Muscle of leg (tissue), 11 donors: Measurements from ENCODE around the gene SPTLC2. TPM values are rescaled to one million over a fixed set of nuclear protein-coding genes. Genes with fewer than 3 reads are reported as not detected.

ENCODE experiments used
- DNase-seq: peaks from one replicate; pipeline ENCODE4 v3.0.0; 2013
- H3K27ac ChIP-seq: one replicate; pipeline ENCODE4 v1.5.1; 2013; ENCODE audit warnings: mild to moderate bottlenecking, low read length, control low read depth
- H3K27me3 ChIP-seq: one replicate; pipeline ENCODE4 v1.6.1; 2013; ENCODE audit warnings: low read length; ENCODE audit not compliant: control insufficient read depth, insufficient read depth
- H3K36me3 ChIP-seq: one replicate; pipeline ENCODE4 v1.6.1; 2013; ENCODE audit warnings: low read length; ENCODE audit not compliant: control insufficient read depth, insufficient read depth
- H3K4me1 ChIP-seq: one replicate; pipeline ENCODE4 v1.6.1; 2013; ENCODE audit warnings: low read length; ENCODE audit not compliant: control insufficient read depth, insufficient read depth
- H3K4me3 ChIP-seq: one replicate; pipeline ENCODE4 v1.5.1; 2013; ENCODE audit warnings: low read length, control low read depth
- H3K9me3 ChIP-seq: replicated peaks from 2 replicates; pipeline ENCODE4 v1.6.1; 2013; ENCODE audit warnings: low read depth, low read length; ENCODE audit not compliant: control insufficient read depth
- WGBS: methylation state at CpG from one replicate; pipeline ENCODE4 v1.1.5; 2013; ENCODE audit warnings: missing lambda C conversion rate; ENCODE audit not compliant: insufficient coverage; 5-methylcytosine and 5-hydroxymethylcytosine counted together
- polyA plus RNA-seq, 8 donors: library from polyadenylated mRNA; unstranded; fragments of 120-200 nt; gene quantifications; one replicate each; pipeline versions ENCODE4 v1.2.1 to v1.2.3, GENCODE V29; 2013; ENCODE audit warnings: inconsistent platforms in 1 of 8, low replicate concordance in 1 of 8; ENCODE audit not compliant: insufficient read length in 8 of 8, insufficient read depth in 1 of 8
- total RNA-seq: library from RNA; stranded (reverse); fragments of 120-200 nt; gene quantifications from one replicate; pipeline ENCODE4 v1.2.4, GENCODE V29; 2013

Gene SPTLC2
- total and polyA plus RNA-seq, 9 donors: 10.6 to 21.6 (median 17.4) TPM

DNA sequence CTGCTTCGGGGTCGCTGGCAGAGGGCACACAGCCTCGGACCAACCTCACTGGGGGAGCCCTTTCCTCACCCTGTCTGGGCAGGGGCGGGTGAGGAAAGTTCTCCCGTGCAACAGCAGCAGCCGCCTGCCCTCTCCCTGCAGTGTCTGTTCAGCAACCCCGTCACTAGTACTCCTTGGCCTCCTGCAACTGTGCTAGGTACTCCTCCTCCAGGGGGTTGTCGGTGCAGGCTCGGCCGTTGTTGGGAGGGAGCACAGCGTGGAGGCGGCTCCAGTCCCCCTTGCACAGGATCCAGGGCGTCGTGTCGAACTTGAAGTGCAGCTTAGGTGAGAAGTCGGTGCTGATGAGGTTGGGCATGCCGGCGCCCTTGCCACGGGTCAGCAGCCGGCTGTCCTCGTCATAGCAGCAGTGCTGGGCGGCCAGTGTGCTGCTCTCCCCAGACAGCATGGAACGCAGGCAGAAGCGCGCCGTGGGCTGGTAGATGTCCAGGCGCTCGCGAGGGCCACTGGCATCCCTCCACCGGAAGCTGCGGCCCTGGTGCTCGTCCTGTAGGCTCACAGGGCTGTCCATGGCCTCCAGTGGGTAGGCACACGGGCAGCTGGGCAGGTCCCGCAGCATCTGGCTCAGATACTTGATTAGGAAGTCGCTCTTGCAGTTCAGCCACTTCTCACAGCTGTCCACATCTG lies 140.9 kb downstream of the SPTLC2 start:
- DNase-seq: no peak
- no peaks in the 10 kb centered on the region for H3K4me1 ChIP-seq
- H3K27ac ChIP-seq: no peak overlapping the region
- H3K36me3 ChIP-seq: no peaks in the 10 kb centered on the region
- H3K9me3 ChIP-seq: no peaks in the 10 kb centered on the region
- no peaks in the 10 kb centered on the region for H3K27me3 ChIP-seq
- WGBS: 78% methylated on average over 32 of the region's 35 CpGs
- H3K4me3 ChIP-seq: no peak overlapping the region

DNA sequence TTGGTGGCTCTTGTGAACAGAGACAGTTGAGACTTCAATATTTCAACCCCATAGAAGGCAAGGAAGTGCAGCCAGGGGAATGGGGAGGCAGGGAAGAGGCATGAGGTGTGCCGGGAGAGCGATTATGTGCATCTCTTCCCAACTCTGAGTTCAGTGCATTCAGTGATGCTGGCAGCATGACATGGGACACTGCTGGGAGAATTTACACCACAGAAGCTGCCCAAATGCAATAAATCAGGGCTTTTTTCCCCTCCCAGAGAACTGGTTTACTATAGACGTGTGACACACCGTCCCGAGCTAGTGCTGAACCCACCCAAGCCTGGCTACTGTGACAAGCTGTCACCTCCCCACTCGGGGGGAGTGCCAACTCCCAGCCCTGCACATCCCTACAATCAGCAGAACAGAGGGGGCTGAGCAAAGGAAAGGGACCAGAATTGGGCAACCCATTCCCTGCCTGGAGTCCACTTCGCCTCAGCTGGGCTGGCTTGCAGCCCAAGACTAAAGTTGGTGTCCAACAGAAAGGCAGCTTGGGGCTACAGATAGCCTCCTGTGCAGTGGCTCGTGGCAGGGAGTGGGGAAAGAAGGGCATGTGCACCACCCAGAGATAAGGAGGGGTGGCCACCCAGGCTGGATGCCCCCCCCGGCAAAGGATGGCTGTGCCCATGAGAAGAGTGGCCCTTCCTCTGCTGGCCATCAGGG lies 141.8 kb downstream of the SPTLC2 start:
- Histone ChIP-seq H3K27me3 (no peaks in the 10 kb centered on the region), H3K4me1 (no peaks in the 10 kb centered on the region), H3K36me3 (peaks cover under 1% of the 10 kb centered on the region), H3K27ac (no peak overlapping the region), H3K9me3 (no peaks in the 10 kb centered on the region), H3K4me3 (no peak overlapping the region)
- WGBS: 48% methylated on average over 4 of the region's 9 CpGs
- DNase-seq: peak; percentile 22

DNA sequence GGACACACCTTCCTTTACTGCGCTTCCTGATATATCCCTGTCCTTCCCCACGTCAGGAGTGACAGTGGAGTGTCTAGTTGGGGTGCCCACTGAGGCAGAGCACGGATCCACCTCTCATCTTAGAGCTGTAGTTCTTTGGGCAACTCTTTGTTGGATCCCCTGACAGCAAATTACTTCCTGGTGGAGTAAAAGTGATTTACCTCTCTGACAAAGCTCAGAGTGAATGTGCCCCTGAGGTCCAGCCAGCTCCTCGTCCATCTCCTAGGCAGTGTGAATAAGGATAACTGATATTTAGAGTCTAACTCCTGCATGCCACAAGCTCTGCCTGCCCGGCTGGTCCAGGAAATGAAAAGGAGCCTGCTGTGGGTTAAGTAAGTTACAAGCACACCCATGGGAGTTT lies 142.5 kb downstream of the SPTLC2 start:
- no peaks in the 10 kb centered on the region for H3K4me1 ChIP-seq
- H3K36me3 ChIP-seq: peaks cover 7% of the 10 kb centered on the region
- 0% methylated on average over 1 of the region's 5 CpGs for WGBS
- H3K4me3 ChIP-seq: no peak overlapping the region
- H3K27ac ChIP-seq: no peak overlapping the region
- H3K27me3 ChIP-seq: no peaks in the 10 kb centered on the region
- H3K9me3 ChIP-seq: no peaks in the 10 kb centered on the region
- DNase-seq: no peak

DNA sequence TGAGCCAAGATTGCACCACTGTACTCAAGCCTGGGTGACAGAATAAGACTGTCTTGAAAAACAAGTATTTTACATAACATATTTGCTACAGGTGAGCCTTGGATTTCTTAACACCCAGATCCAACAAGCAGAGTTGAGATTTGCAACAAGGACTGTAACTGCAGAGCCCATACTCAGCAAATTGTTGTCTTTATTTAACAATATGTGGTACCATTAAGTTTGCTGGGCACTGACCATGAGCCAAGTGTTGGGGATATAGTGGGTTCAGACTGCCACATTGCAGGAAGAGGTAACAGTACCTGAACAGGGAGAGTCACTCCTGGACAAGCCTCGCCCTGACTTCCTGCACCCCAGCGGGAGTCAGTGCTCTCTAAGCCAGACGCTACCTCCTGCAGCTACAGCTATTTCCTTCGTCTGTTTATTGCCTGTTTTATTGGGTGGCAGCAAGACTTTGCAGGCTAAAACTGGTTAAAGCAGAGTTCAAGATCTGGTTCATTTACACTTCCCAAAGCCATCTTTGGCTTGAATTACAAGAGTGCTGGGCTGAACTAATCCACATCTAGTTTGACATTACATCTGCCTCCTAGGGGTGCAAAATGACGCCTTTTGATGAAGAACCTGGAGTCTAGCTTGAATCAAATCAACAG lies 146.1 kb downstream of the SPTLC2 start:
- H3K27me3 ChIP-seq: no peaks in the 10 kb centered on the region
- H3K36me3 ChIP-seq: peaks cover 42% of the 10 kb centered on the region
- DNase-seq: no peak
- 26% methylated on average over 5 of the region's 5 CpGs for WGBS
- H3K4me3 ChIP-seq: no peak overlapping the region
- H3K9me3 ChIP-seq: no peaks in the 10 kb centered on the region
- H3K4me1 ChIP-seq: no peaks in the 10 kb centered on the region
- no peak overlapping the region for H3K27ac ChIP-seq

DNA sequence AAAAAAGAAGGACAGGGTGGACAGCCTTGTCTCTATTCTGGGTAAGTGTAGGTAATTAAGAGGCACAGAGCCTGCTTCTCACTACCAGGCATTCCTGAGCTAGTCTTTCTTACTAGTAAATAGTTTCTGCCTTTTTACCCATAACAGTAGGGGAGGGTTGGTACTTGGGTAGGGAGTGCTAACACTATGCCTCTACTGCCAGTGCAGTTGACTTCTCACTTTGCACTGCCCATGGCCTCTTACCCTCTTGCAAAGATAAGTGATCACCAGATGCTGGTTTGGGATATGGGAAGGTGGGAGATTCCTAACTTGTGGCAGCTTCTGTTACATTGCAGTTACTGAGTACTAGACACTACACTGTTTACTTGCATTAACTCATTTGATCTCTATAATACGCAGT lies 146.9 kb downstream of the SPTLC2 start:
- Histone ChIP-seq H3K27me3 (no peaks in the 10 kb centered on the region), H3K9me3 (no peaks in the 10 kb centered on the region), H3K4me1 (no peaks in the 10 kb centered on the region), H3K36me3 (peaks cover 46% of the 10 kb centered on the region), H3K27ac (no peak overlapping the region), H3K4me3 (no peak overlapping the region)
- WGBS: no CpG with 5 or more reads among the region's 1 CpG
- DNase-seq: no peak

DNA sequence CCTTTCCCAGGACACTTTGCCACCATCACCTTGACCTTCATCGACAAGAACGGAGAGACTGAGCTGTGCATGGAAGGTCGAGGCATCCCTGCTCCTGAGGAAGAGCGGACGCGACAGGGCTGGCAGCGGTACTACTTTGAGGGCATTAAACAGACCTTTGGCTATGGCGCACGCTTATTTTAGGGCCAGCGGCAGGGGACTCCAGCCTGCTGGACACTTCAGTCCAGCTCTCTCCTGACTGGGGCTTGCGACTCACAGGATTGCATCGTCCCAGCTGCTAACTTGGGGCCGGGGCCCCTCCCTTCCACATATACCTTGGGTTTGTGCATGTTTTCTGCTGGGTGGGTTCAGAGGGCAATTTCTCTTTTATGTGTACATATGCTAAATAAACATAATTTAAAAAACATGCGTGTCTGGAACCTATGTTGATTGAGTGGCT lies 147.4 kb downstream of the SPTLC2 start:
- no peaks in the 10 kb centered on the region for H3K9me3 ChIP-seq
- DNase-seq: no peak
- H3K4me3 ChIP-seq: no peak overlapping the region
- WGBS: 90% methylated on average over 10 of the region's 14 CpGs
- H3K27ac ChIP-seq: no peak overlapping the region
- no peaks in the 10 kb centered on the region for H3K27me3 ChIP-seq
- no peaks in the 10 kb centered on the region for H3K4me1 ChIP-seq
- peaks cover 49% of the 10 kb centered on the region for H3K36me3 ChIP-seq

DNA sequence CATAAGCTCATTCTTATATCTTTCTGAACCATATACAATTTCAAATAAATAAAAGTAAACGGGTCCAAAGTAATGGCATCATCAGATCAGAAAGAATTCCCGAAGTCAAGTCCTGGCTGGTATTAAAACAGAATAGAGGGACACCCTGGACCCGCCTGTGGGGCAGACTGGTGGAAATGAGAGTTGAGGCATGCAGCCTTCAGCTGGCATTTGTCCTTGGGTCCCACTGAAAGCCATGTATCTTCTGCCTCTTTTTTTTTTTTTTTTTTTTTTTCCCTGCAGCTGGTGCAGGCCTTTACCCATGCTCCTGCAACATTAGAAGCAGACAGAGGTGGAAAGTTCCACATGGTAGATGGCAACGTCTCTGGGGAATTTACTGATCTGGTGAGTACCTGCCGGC lies 148.6 kb downstream of the SPTLC2 start:
- no peaks in the 10 kb centered on the region for H3K27me3 ChIP-seq
- no peak overlapping the region for H3K4me3 ChIP-seq
- no peak for DNase-seq
- H3K36me3 ChIP-seq: peaks cover 60% of the 10 kb centered on the region
- no peaks in the 10 kb centered on the region for H3K4me1 ChIP-seq
- H3K27ac ChIP-seq: no peak overlapping the region
- WGBS: 100% methylated on average over 1 of the region's 5 CpGs
- no peaks in the 10 kb centered on the region for H3K9me3 ChIP-seq

DNA sequence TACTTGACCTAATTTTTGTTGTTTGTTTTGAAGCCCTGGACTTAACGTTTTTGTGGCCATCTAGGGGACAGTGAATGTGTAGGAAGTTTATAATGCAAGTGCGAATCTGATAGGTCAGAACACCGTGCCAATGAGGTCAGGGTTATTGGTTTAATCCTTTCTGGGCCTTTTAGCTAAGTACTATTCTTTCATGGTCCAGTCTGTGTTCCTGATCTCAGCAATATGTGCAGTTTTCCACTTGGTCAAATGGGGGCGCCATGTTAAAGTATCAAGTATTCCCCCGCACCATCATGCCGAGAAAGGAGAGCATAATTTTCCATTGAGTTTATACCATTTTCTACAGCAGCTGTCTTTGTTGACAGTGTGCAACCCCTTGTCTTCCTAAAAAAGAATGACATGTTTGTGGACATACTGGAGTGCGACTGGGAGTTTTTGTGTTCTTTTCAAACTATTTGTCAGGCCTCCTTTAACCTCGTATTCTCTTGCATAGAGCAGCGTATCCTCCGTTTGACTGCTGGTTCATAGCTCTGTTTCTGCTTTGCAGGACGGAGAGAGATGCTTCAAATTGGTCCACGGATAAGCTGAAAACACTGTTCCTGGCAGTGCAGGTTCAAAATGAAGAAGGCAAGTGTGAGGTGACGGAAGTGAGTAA lies 157.2 kb downstream of the SPTLC2 start:
- peak; percentile 63 for DNase-seq
- WGBS: 49% methylated on average over 9 of the region's 13 CpGs
- H3K4me3 ChIP-seq: peak overlapping the region; percentile 94
- H3K4me1 ChIP-seq: peaks cover 8% of the 10 kb centered on the region
- peaks cover 39% of the 10 kb centered on the region for H3K36me3 ChIP-seq
- no peaks in the 10 kb centered on the region for H3K27me3 ChIP-seq
- H3K9me3 ChIP-seq: no peaks in the 10 kb centered on the region
- no peak overlapping the region for H3K27ac ChIP-seq

DNA sequence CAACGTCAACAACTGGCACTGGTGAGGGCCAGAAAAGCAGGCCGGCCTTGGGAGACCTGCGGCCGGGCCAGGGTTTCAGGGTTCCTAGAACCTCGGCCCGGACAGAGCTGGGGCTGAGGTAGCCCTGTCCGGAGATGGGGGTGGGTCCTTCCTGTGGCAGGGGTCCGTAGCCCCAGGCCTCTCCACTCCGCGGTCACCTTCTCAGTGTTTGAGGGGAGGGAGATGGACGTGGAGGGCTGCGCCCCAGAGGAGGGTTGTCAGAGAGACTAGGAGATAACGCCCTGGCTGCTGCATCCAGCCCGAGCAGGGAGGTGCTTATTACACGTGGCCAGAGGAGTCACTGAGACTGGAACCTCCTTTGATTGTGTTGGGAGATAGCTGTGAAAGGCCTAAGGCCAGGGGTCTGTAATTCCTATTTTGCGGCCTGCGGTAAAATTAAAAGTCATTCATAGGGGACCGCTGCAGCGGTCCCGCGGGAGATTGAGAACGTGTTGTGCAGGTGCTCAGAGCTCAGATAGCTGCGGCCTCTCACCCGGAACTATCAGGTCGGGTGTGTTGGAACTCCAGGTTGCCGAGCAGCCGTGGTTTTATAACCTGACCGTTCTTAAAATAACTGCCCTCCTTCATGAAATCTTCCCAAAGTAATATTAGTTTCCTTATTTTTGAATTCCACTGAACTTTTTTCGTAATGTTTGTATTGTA lies 158.0 kb downstream of the SPTLC2 start:
- Histone ChIP-seq H3K9me3 (no peaks in the 10 kb centered on the region), H3K4me1 (peaks cover 8% of the 10 kb centered on the region), H3K4me3 (peak overlapping the region; percentile 94), H3K27ac (peak overlapping the region; percentile 97), H3K27me3 (no peaks in the 10 kb centered on the region), H3K36me3 (peaks cover 36% of the 10 kb centered on the region)
- WGBS: 0% methylated on average over 12 of the region's 29 CpGs
- peak; percentile 45 for DNase-seq
